ENCODE measurements around the gene TRHDE. TPM values are rescaled to one million over a fixed set of nuclear protein-coding genes. Genes with fewer than 3 reads are reported as not detected.

TRHDE gene
- polyA plus RNA-seq, 1 donor from 2014 or later, result 20.6 TPM

- H3K4me2 ChIP-seq (ENCODE audit: low read length), result no peak overlapping the region
- H3K27me3 ChIP-seq (ENCODE audit: insufficient read depth, low read depth, low read length), result no peaks in the 10 kb centered on the region
- no peaks in the 10 kb centered on the region for H3K9me3 ChIP-seq (ENCODE audit: low read length)
- H2AFZ ChIP-seq (ENCODE audit: low read depth, low read length), result no peak overlapping the region
- no peaks in the 10 kb centered on the region for H3K79me2 ChIP-seq (replicated peaks; ENCODE audit: insufficient read depth, low read length)
- H3K4me3 ChIP-seq (ENCODE audit: low read length), result no peak overlapping the region
- no peak overlapping the region for H3K27ac ChIP-seq (ENCODE audit: low read length)
- H3K9ac ChIP-seq (ENCODE audit: low read length), result no peak overlapping the region
- H3K9me2 ChIP-seq (ENCODE audit: insufficient read depth, low read length), result no peaks in the 10 kb centered on the region
- H4K20me1 ChIP-seq (ENCODE audit: insufficient read depth), result no peaks in the 10 kb centered on the region
- H3F3A ChIP-seq (ENCODE audit: insufficient read depth, low read length, poor library complexity, severe bottlenecking), result no peaks in the 10 kb centered on the region
- TF ChIP-seq CTCF (IDR thresholded peaks at IDR 0.05; ENCODE audit: poor library complexity, severe bottlenecking), result no peak
- no peak for TF ChIP-seq RAD21 (conservative IDR thresholded peaks at IDR 0.05)
- no peak for TF ChIP-seq EP300 (conservative IDR thresholded peaks at IDR 0.05; ENCODE audit: poor library complexity, severe bottlenecking)
- TF ChIP-seq SMC3 (conservative IDR thresholded peaks at IDR 0.05; ENCODE audit: poor library complexity), result no peak
- no peak for TF ChIP-seq TAF1 (IDR thresholded peaks at IDR 0.05; ENCODE audit: low read depth)
- no peaks in the 10 kb centered on the region for H3K36me3 ChIP-seq (ENCODE audit: insufficient read depth, low read length)
Observed at GRCh38 chr12:72717036-72717435, 444.9 kb downstream of the TRHDE start.
